NCI-H2029 (cell line): ENCODE data around the gene ZNF382.

ENCODE experiments used
- DNase-seq: peaks from one replicate; lab custom pipeline; 2025; lab: John Stamatoyannopoulos, UW

The ZNF382 gene

DNA sequence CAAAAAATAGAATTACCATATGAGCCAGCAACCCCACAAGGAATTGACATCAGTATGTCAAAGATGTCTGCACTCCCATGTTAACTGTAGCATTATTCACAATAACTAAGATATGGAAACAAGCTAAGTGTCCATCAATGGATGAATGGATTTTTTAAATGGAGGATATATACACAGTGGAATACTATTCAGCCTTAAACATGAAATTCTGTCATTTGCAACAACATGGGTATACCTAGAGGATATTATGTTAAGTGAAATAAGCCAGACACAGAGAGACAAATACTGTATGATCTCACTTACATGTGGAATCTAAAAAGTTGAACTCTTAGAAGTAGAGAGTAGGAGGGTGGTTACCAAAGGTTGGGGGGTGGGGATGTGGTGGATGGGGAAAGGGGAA lies 74.3 kb downstream of the ZNF382 start:
- DNase-seq = no peak
